Endothelial cell of umbilical vein (primary cell): ENCODE results near the gene TMEM135. TPM values are rescaled to one million over a fixed set of nuclear protein-coding genes. Genes with fewer than 3 reads are reported as not detected.

Experiments used
- BruUV-seq: library from RNA; stranded (reverse); fragments of 400-500 nt; replicated peaks from 2 replicates; lab custom pipeline; 2021; lab: Mats Ljungman, UMichigan
- CTCF ChIA-PET: fragments of 300-600, 350-600 bp; sonication (Branson Sonifier 250); formaldehyde crosslinking; loops from one replicate; lab custom pipeline; 2021; ENCODE audit warnings: antibody characterized with exemption, inconsistent platforms; lab: Charles Lee
- POLR2A ChIA-PET: fragments of 300-600, 350-600 bp; sonication (Branson Sonifier 250); formaldehyde crosslinking; loops from one replicate; lab custom pipeline; 2021; ENCODE audit warnings: antibody characterized with exemption, inconsistent platforms; lab: Charles Lee
- DNase-seq: peaks from one replicate; pipeline ENCODE4 v3.0.0-alpha.2; 2011; ENCODE audit warnings: low read depth, low spot score
- FAIRE-seq: peaks from 2 replicates; lab custom pipeline; 2011; peaks lifted over from hg19 to GRCh38; lab: Jason Lieb, UNC
- H2AFZ ChIP-seq: 2 replicates; pipeline ENCODE4 v1.6.0; 2012; ENCODE audit warnings: low read depth, low read length, control low read depth, inconsistent platforms
- H3K27ac ChIP-seq: 2 replicates; pipeline ENCODE4 v1.5.1; 2011; ENCODE audit warnings: low read depth, mild to moderate bottlenecking, control low read depth, low read length, moderate library complexity; ENCODE audit not compliant: insufficient read depth
- H3K27me3 ChIP-seq, 2 experiments: 2 replicates each; pipeline versions ENCODE4 v1.6.0 to v1.6.1; 2011; ENCODE audit warnings: low read length in 2 of 2, mixed read lengths in 1 of 2; ENCODE audit not compliant: control insufficient read depth in 2 of 2, insufficient read depth in 2 of 2
- H3K36me3 ChIP-seq, 2 experiments: 2 replicates in 1 of 2; 3 replicates in 1 of 2; pipeline ENCODE4 v1.5.1; 2011; ENCODE audit warnings: low read length in 2 of 2, mild to moderate bottlenecking in 1 of 2, moderate library complexity in 1 of 2; ENCODE audit not compliant: control insufficient read depth in 2 of 2, insufficient read depth in 2 of 2; ENCODE audit errors: extremely low read depth in 1 of 2
- H3K4me1 ChIP-seq: 3 replicates; pipeline ENCODE4 v1.5.1; 2011; ENCODE audit warnings: mild to moderate bottlenecking, low read length; ENCODE audit not compliant: control insufficient read depth, insufficient read depth; ENCODE audit errors: extremely low read depth
- H3K4me2 ChIP-seq: 2 replicates; pipeline ENCODE4 v1.6.1; 2011; ENCODE audit warnings: low read length, control low read depth, mixed read lengths; ENCODE audit not compliant: insufficient read depth
- H3K4me3 ChIP-seq, 3 experiments: fragments of 200-600 bp in 1 of 3; sonication (generic), shearing (Covaris generic) in 1 of 3; replicated peaks in 1 of 3; 2 replicates each; pipeline ENCODE4 v1.5.1; 2011 to 2016; ENCODE audit warnings: control low read depth in 3 of 3, low read length in 3 of 3, mild to moderate bottlenecking in 2 of 3, inconsistent platforms in 1 of 3, low read depth in 1 of 3, moderate library complexity in 1 of 3; ENCODE audit not compliant: insufficient read depth in 1 of 3
- H3K79me2 ChIP-seq: 2 replicates; pipeline ENCODE4 v1.6.0; 2012; ENCODE audit warnings: low read length, inconsistent platforms; ENCODE audit not compliant: control insufficient read depth, insufficient read depth
- H3K9ac ChIP-seq: replicated peaks from 2 replicates; pipeline ENCODE3; 2011; ENCODE audit warnings: low read length, control low read depth; ENCODE audit not compliant: insufficient read depth; ENCODE audit errors: extremely low read depth
- H3K9me1 ChIP-seq: replicated peaks from 3 replicates; pipeline ENCODE4 v1.6.0; 2011; ENCODE audit warnings: mild to moderate bottlenecking, low read length; ENCODE audit not compliant: control insufficient read depth, insufficient read depth; ENCODE audit errors: extremely low read depth
- H3K9me3 ChIP-seq: replicated peaks from 2 replicates; pipeline ENCODE4 v1.5.1; 2012; ENCODE audit warnings: low read length, inconsistent platforms; ENCODE audit not compliant: control insufficient read depth, insufficient read depth
- H4K20me1 ChIP-seq: replicated peaks from 2 replicates; pipeline ENCODE3; 2011; ENCODE audit warnings: mild to moderate bottlenecking, low read length; ENCODE audit not compliant: control insufficient read depth, insufficient read depth; ENCODE audit errors: extremely low read depth
- CTCF ChIP-seq, 2 donors: IDR thresholded peaks; 1 replicate in 1 of 2; 2 replicates in 1 of 2; pipeline ENCODE4 v1.5.1; 2011; ENCODE audit warnings: low read length in 2 of 2, mild to moderate bottlenecking in 2 of 2, moderate library complexity in 2 of 2, control low read depth in 1 of 2, inconsistent platforms in 1 of 2, low read depth in 1 of 2; ENCODE audit not compliant: insufficient read depth in 1 of 2; ENCODE audit errors: extremely low read depth in 1 of 2
- EZH2 ChIP-seq: IDR thresholded peaks from 2 replicates; pipeline ENCODE4 v1.6.1; 2012; ENCODE audit warnings: borderline replicate concordance, low read depth, mild to moderate bottlenecking, moderate library complexity, low read length, inconsistent platforms; ENCODE audit not compliant: severe bottlenecking
- FOS ChIP-seq: IDR thresholded peaks from 2 replicates; pipeline ENCODE4 v1.6.1; 2011; ENCODE audit warnings: mild to moderate bottlenecking, low read length, moderate library complexity, borderline replicate concordance; ENCODE audit not compliant: insufficient read depth
- GATA2 ChIP-seq: IDR thresholded peaks from 2 replicates; pipeline ENCODE4 v1.7.0; 2011; ENCODE audit warnings: low read depth, mild to moderate bottlenecking, moderate library complexity, mixed read lengths, low read length; ENCODE audit not compliant: insufficient read length, insufficient read depth
- JUN ChIP-seq: IDR thresholded peaks from 2 replicates; pipeline ENCODE4 v1.6.1; 2011; ENCODE audit warnings: borderline replicate concordance, low read depth; ENCODE audit not compliant: insufficient read length, insufficient read depth
- MAX ChIP-seq: IDR thresholded peaks from 2 replicates; pipeline ENCODE4 v1.6.1; 2011; ENCODE audit not compliant: insufficient read depth, insufficient read length
- MYC ChIP-seq: IDR thresholded peaks from one replicate; pipeline ENCODE4 v1.6.1; 2011; ENCODE audit warnings: mild to moderate bottlenecking, low read depth, low read length
- POLR2A ChIP-seq: IDR thresholded peaks from 2 replicates; pipeline ENCODE4 v1.6.1; 2012; ENCODE audit warnings: low read depth, mild to moderate bottlenecking, control low read depth, low read length
- POLR2AphosphoS5 ChIP-seq: IDR thresholded peaks from 2 replicates; pipeline ENCODE4 v1.6.1; 2012; ENCODE audit warnings: low read depth, mild to moderate bottlenecking, control low read depth, low read length, moderate library complexity; ENCODE audit not compliant: insufficient read depth
- dilution Hi-C: fragments of 300-500 bp; cut with MboI; formaldehyde crosslinking; loops from one replicate; pipeline ENCODE4 v1.15.0; 2019; ENCODE audit warnings: low sequenced_read_pairs; ENCODE audit not compliant: extremely low pct_ligation_motif_present
- intact Hi-C: fragments of 100-400 bp; cut with micrococcal nuclease; formaldehyde crosslinking; loops from one replicate; pipeline ENCODE4 v1.10.0; 2022
- polyA plus RNA-seq, 4 experiments: library from polyadenylated mRNA; depleted of rRNA in 3 of 4; stranded (reverse) in 3 of 4; unstranded in 1 of 4; fragments of >200 nt; gene quantifications; 2 replicates each; pipeline versions ENCODE4 v1.2.1 to v1.2.3, GENCODE V29; 2011 to 2012; ENCODE audit warnings: missing spikeins in 1 of 4
- total RNA-seq: library from RNA; stranded (reverse); gene quantifications from 2 replicates; pipeline ENCODE4 v1.2.3, GENCODE V29; 2021

The TMEM135 gene
- total and polyA plus RNA-seq, 2 donors (not counting 3 experiments of a cell fraction or from before 2014, with no cell fraction given), result 12.3 to 33.2 TPM

GRCh38 chr11:87368858-87369480 lies 331.2 kb downstream of the TMEM135 start:
- peak overlapping the region; percentile 74 for H3K9ac ChIP-seq
- FAIRE-seq (peak; percentile 90), DNase-seq (peak; percentile 97)
- H3K9me3 ChIP-seq, result no peaks in the 10 kb centered on the region
- peak overlapping the region; percentile 47 for H2AFZ ChIP-seq
- no peaks in the 10 kb centered on the region for H3K9me1 ChIP-seq
- peak; percentile 71 for TF ChIP-seq POLR2AphosphoS5
- TF ChIP-seq MAX, result peak; percentile 1
- TF ChIP-seq EZH2, result no peak
- peak; percentile 65 for TF ChIP-seq POLR2A
- peak; percentile 54 for TF ChIP-seq JUN
- no peak for TF ChIP-seq MYC
- peak; percentile 89 for TF ChIP-seq FOS
- TF ChIP-seq CTCF (IDR thresholded peaks at IDR 0.05; ENCODE audit: extremely low read depth in 1 of 2, insufficient read depth in 1 of 2, low read depth in 1 of 2, low read length in 2 of 2), result no peak
- peak; percentile 97 for TF ChIP-seq GATA2
- H4K20me1 ChIP-seq, result no peaks in the 10 kb centered on the region
- H3K79me2 ChIP-seq, result no peaks in the 10 kb centered on the region
- peak overlapping the region; percentile 62 for H3K4me2 ChIP-seq
- intact Hi-C loops, result loop anchor here (1.0 to 5.0 kb wide), 4 partner anchors 16 to 432 kb away; no protein-coding TSS in a partner anchor
- H3K4me3 ChIP-seq, result peak overlapping the region in 1 of 3 experiments; percentile 5
- H3K4me1 ChIP-seq, result peaks cover 47% of the 10 kb centered on the region
- BruUV-seq, result no TSS peak
- no peaks in the 10 kb centered on the region for H3K36me3 ChIP-seq
- H3K27ac ChIP-seq, result peak overlapping the region; percentile 94
- CTCF ChIA-PET, result interaction anchor here (0.7 to 6.2 kb wide), 7 partner anchors 9 to 53 kb away, joined by 3 to 104 read pairs (median 6); no protein-coding TSS in a partner anchor
- POLR2A ChIA-PET, result interaction anchor here (1.2 kb wide), 2 partner anchors 15 to 52 kb away, joined by 3 to 4 read pairs; no protein-coding TSS in a partner anchor
- H3K27me3 ChIP-seq, result no peaks in the 10 kb centered on the region
- dilution Hi-C loops, result no loop called here
